ENCODE results near the gene CH25H.
"Not testable (repeated sequence)": the region's sequence is repeated elsewhere in the genome, so short reads cannot be mapped to it uniquely, and the experiment has no call there.

The CH25H gene

GRCh38 chr10:89207181-89207800 is at the start of gene CH25H:
CH25H (minus strand) TSS chr10:89207317; CDS start chr10:89207292, 25 bp downstream.
- DNase-seq = peak; percentile 59

GRCh38 chr10:89256340-89256739 is 49.2 kb upstream of the CH25H start:
- no peak for DNase-seq

GRCh38 chr10:89255793-89256192 is 48.7 kb upstream of the CH25H start:
- no peak for DNase-seq

GRCh38 chr10:89255091-89255579 is 48.0 kb upstream of the CH25H start:
- DNase-seq = not testable (repeated sequence)

GRCh38 chr10:89252225-89252585 is 45.1 kb upstream of the CH25H start:
- DNase-seq = no peak

GRCh38 chr10:89251409-89252224 is 44.5 kb upstream of the CH25H start, which contains the start of gene LIPA:
LIPA (minus strand) TSS chr10:89251775; CDS start chr10:89247648, 4,127 bp downstream.
- DNase-seq = peak; percentile 89

GRCh38 chr10:89250865-89251408 is 43.8 kb upstream of the CH25H start:
- peak; percentile 51 for DNase-seq

- no peak for DNase-seq
These were observed 41.9 kb upstream of the CH25H start for GRCh38 chr10:89248990-89249389.

- not testable (repeated sequence) for DNase-seq
These were observed 40.5 kb upstream of the CH25H start for GRCh38 chr10:89247623-89248022.

GRCh38 chr10:89245802-89246201 is 38.7 kb upstream of the CH25H start:
- no peak for DNase-seq

- DNase-seq = no peak
These were observed 35.9 kb upstream of the CH25H start for GRCh38 chr10:89242840-89243568.

- no peak for DNase-seq
These were observed 35.2 kb upstream of the CH25H start for GRCh38 chr10:89242345-89242684.

- DNase-seq = no peak
These were observed 34.6 kb upstream of the CH25H start for GRCh38 chr10:89241486-89242344.

- DNase-seq = no peak
These were observed 33.9 kb upstream of the CH25H start for GRCh38 chr10:89241026-89241425.

- no peak for DNase-seq
These were observed 33.4 kb upstream of the CH25H start for GRCh38 chr10:89240519-89240918.

GRCh38 chr10:89238956-89239644 is 32.0 kb upstream of the CH25H start:
- no peak for DNase-seq

GRCh38 chr10:89237849-89238248 is 30.7 kb upstream of the CH25H start:
- DNase-seq = no peak

- DNase-seq = no peak
These were observed 29.2 kb upstream of the CH25H start for GRCh38 chr10:89236226-89236797.

GRCh38 chr10:89235073-89235798 is 28.1 kb upstream of the CH25H start:
- DNase-seq = no peak

- DNase-seq = no peak
These were observed 25.9 kb upstream of the CH25H start for GRCh38 chr10:89233033-89233432.

GRCh38 chr10:89228962-89229361 is 21.8 kb upstream of the CH25H start:
- no peak for DNase-seq
